HG03432 (cell line): Measurements from ENCODE around the gene ARL6IP6.

Experiments
- ATAC-seq: cut with Tn5 transposase; IDR thresholded peaks from one replicate; pipeline ENCODE4 v1.9.1; 2021; ENCODE audit warnings: mild to moderate bottlenecking, moderate library complexity; ENCODE audit not compliant: unreplicated experiment

The ARL6IP6 gene

GRCh38 chr2:152718076-152718908 lies at the start of gene ARL6IP6:
Gene ARL6IP6, plus strand, starts transcription at chr2:152718620. Its CDS starts 5 bp downstream, at chr2:152718625.
- peak; percentile 75 for ATAC-seq

- no peak for ATAC-seq
Measured at GRCh38 chr2:152674334-152674733, 44.1 kb upstream of the ARL6IP6 start.

- no peak for ATAC-seq
Measured at GRCh38 chr2:152676461-152676860, 42.0 kb upstream of the ARL6IP6 start.

GRCh38 chr2:152678808-152679207 lies 39.6 kb upstream of the ARL6IP6 start:
- ATAC-seq = no peak

GRCh38 chr2:152682663-152683062 lies 35.8 kb upstream of the ARL6IP6 start:
- ATAC-seq = no peak

GRCh38 chr2:152683400-152683799 lies 35.0 kb upstream of the ARL6IP6 start:
- ATAC-seq = no peak

- ATAC-seq = no peak
Measured at GRCh38 chr2:152686321-152686720, 32.1 kb upstream of the ARL6IP6 start.

GRCh38 chr2:152693033-152693432 lies 25.4 kb upstream of the ARL6IP6 start:
- ATAC-seq = peak; percentile 92

- ATAC-seq = peak; percentile 53
Measured at GRCh38 chr2:152694161-152694661, 24.2 kb upstream of the ARL6IP6 start.

GRCh38 chr2:152695763-152696162 lies 22.7 kb upstream of the ARL6IP6 start:
- no peak for ATAC-seq

GRCh38 chr2:152696476-152696875 lies 21.9 kb upstream of the ARL6IP6 start:
- no peak for ATAC-seq

GRCh38 chr2:152701198-152701597 lies 17.2 kb upstream of the ARL6IP6 start:
- no peak for ATAC-seq

- no peak for ATAC-seq
Measured at GRCh38 chr2:152706477-152707021, 11.9 kb upstream of the ARL6IP6 start.

GRCh38 chr2:152708742-152709141 lies 9.7 kb upstream of the ARL6IP6 start:
- no peak for ATAC-seq

- ATAC-seq = no peak
Measured at GRCh38 chr2:152710713-152711112, 7.7 kb upstream of the ARL6IP6 start.

GRCh38 chr2:152715112-152715511 lies 3.3 kb upstream of the ARL6IP6 start:
- no peak for ATAC-seq

- no peak for ATAC-seq
Measured at GRCh38 chr2:152715854-152716428, 2.5 kb upstream of the ARL6IP6 start.

GRCh38 chr2:152716805-152717227 lies 1.6 kb upstream of the ARL6IP6 start:
- no peak for ATAC-seq

GRCh38 chr2:152717228-152718075 lies 968 bp upstream of the ARL6IP6 start, which contains the start of gene PRPF40A:
Gene PRPF40A, minus strand, starts transcription at chr2:152717461. Its CDS starts 22 bp downstream, at chr2:152717439.
- ATAC-seq = peak; percentile 70

GRCh38 chr2:152718909-152719645 lies 657 bp downstream of the ARL6IP6 start:
- peak; percentile 27 for ATAC-seq
